ENCODE results near the gene LAPTM4A.

DNA sequence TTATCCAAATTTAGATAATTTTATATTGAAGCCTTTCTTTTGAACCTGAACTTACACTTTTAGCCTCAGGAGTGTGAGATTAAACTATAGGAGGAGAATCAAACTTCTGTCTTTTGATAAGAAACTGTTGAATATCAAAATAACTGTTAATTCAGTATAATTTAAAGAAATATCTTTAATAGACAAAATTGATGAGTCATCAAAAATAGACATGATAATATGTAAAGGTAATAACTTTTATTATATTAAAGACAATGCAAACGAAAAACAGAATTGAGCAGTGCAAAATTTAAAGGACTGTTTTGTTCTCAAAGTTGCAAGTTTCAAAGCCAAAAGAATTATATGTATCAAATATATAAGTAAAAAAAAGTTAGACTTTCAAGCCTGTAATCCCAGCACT lies 59.5 kb downstream of the LAPTM4A start:
- TF ChIP-seq, protein P1, sequence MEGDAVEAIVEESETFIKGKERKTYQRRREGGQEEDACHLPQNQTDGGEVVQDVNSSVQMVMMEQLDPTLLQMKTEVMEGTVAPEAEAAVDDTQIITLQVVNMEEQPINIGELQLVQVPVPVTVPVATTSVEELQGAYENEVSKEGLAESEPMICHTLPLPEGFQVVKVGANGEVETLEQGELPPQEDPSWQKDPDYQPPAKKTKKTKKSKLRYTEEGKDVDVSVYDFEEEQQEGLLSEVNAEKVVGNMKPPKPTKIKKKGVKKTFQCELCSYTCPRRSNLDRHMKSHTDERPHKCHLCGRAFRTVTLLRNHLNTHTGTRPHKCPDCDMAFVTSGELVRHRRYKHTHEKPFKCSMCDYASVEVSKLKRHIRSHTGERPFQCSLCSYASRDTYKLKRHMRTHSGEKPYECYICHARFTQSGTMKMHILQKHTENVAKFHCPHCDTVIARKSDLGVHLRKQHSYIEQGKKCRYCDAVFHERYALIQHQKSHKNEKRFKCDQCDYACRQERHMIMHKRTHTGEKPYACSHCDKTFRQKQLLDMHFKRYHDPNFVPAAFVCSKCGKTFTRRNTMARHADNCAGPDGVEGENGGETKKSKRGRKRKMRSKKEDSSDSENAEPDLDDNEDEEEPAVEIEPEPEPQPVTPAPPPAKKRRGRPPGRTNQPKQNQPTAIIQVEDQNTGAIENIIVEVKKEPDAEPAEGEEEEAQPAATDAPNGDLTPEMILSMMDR (IDR thresholded peaks at IDR 0.05; ENCODE audit: insufficient read depth, low read depth, low read length) = no peak
- TF ChIP-seq EZH2 (IDR thresholded peaks at IDR 0.05; ENCODE audit: insufficient read depth, low read length) = no peak
